ENCODE measurements around the gene TRAF3IP3. TPM values are rescaled to one million over a fixed set of nuclear protein-coding genes. Genes with fewer than 3 reads are reported as not detected.

The TRAF3IP3 gene
- total and polyA plus RNA-seq, 2 donors (not counting 1 experiment from before 2014, with no cell fraction given), result not detected

- Histone ChIP-seq H3K4me3 (replicated peaks in 1 of 4; ENCODE audit: control extremely low read depth in 1 of 4, insufficient read depth in 1 of 4, low read depth in 3 of 4, low read length in 4 of 4) (no peak overlapping the region), H3K27ac (ENCODE audit: insufficient read depth, low read length) (no peak overlapping the region), H3K9ac (ENCODE audit: insufficient read depth, low read length) (no peak overlapping the region), H4K20me1 (ENCODE audit: control insufficient read depth, extremely low read depth, insufficient read depth, low read length) (no peaks in the 10 kb centered on the region), H3K36me3 (ENCODE audit: control insufficient read depth, insufficient read depth, low read length) (no peaks in the 10 kb centered on the region), H3K9me3 (ENCODE audit: control insufficient read depth, insufficient read depth, low read depth, low read length) (no peaks in the 10 kb centered on the region), H3K79me2 (ENCODE audit: control insufficient read depth, insufficient read depth, low read length) (no peaks in the 10 kb centered on the region), H3K27me3 (ENCODE audit: control insufficient read depth, insufficient read depth, low read length) (peaks cover 2% of the 10 kb centered on the region), H2AFZ (ENCODE audit: low read length) (no peak overlapping the region), H3K4me2 (ENCODE audit: extremely low read depth, insufficient read depth, low read length) (no peak overlapping the region), H3K4me1 (ENCODE audit: control insufficient read depth, extremely low read depth, insufficient read depth, low read length) (no peaks in the 10 kb centered on the region)
- no peak for TF ChIP-seq CTCF (conservative IDR thresholded peaks at IDR 0.05 in 1 of 2, IDR thresholded peaks at IDR 0.05 in 1 of 2; ENCODE audit: low read depth in 1 of 2, low read length in 2 of 2)
- no peak for TF ChIP-seq EZH2 (IDR thresholded peaks at IDR 0.05; ENCODE audit: low read length, missing control alignments)
- DNase-seq (ENCODE audit: low read depth in 2 of 2), result no peak
Observed at GRCh38 chr1:209815490-209815889, 59.6 kb downstream of the TRAF3IP3 start.

GRCh38 chr1:209815931-209816341 is 60.1 kb downstream of the TRAF3IP3 start:
- no peak for TF ChIP-seq CTCF (conservative IDR thresholded peaks at IDR 0.05 in 1 of 2, IDR thresholded peaks at IDR 0.05 in 1 of 2; ENCODE audit: low read depth in 1 of 2, low read length in 2 of 2)
- no peak for TF ChIP-seq EZH2 (IDR thresholded peaks at IDR 0.05; ENCODE audit: low read length, missing control alignments)
- Histone ChIP-seq H3K4me3 (replicated peaks in 1 of 4; ENCODE audit: control extremely low read depth in 1 of 4, insufficient read depth in 1 of 4, low read depth in 3 of 4, low read length in 4 of 4) (no peak overlapping the region), H3K9me3 (ENCODE audit: control insufficient read depth, insufficient read depth, low read depth, low read length) (no peaks in the 10 kb centered on the region), H3K79me2 (ENCODE audit: control insufficient read depth, insufficient read depth, low read length) (no peaks in the 10 kb centered on the region), H3K4me1 (ENCODE audit: control insufficient read depth, extremely low read depth, insufficient read depth, low read length) (no peaks in the 10 kb centered on the region), H2AFZ (ENCODE audit: low read length) (no peak overlapping the region), H3K4me2 (ENCODE audit: extremely low read depth, insufficient read depth, low read length) (no peak overlapping the region), H3K27me3 (ENCODE audit: control insufficient read depth, insufficient read depth, low read length) (peaks cover 2% of the 10 kb centered on the region), H4K20me1 (ENCODE audit: control insufficient read depth, extremely low read depth, insufficient read depth, low read length) (no peaks in the 10 kb centered on the region), H3K9ac (ENCODE audit: insufficient read depth, low read length) (no peak overlapping the region), H3K36me3 (ENCODE audit: control insufficient read depth, insufficient read depth, low read length) (no peaks in the 10 kb centered on the region), H3K27ac (ENCODE audit: insufficient read depth, low read length) (no peak overlapping the region)
- DNase-seq (ENCODE audit: low read depth in 2 of 2), result no peak

GRCh38 chr1:209816923-209817322 is 61.1 kb downstream of the TRAF3IP3 start:
- no peaks in the 10 kb centered on the region for H3K79me2 ChIP-seq (ENCODE audit: control insufficient read depth, insufficient read depth, low read length)
- peaks cover 2% of the 10 kb centered on the region for H3K27me3 ChIP-seq (ENCODE audit: control insufficient read depth, insufficient read depth, low read length)
- DNase-seq (ENCODE audit: low read depth in 2 of 2), result no peak
- H3K36me3 ChIP-seq (ENCODE audit: control insufficient read depth, insufficient read depth, low read length), result no peaks in the 10 kb centered on the region
- H3K4me1 ChIP-seq (ENCODE audit: control insufficient read depth, extremely low read depth, insufficient read depth, low read length), result no peaks in the 10 kb centered on the region
- H3K9me3 ChIP-seq (ENCODE audit: control insufficient read depth, insufficient read depth, low read depth, low read length), result no peaks in the 10 kb centered on the region
- H2AFZ ChIP-seq (ENCODE audit: low read length), result no peak overlapping the region
- no peaks in the 10 kb centered on the region for H4K20me1 ChIP-seq (ENCODE audit: control insufficient read depth, extremely low read depth, insufficient read depth, low read length)
- H3K27ac ChIP-seq (ENCODE audit: insufficient read depth, low read length), result no peak overlapping the region
- no peak overlapping the region for H3K4me3 ChIP-seq (replicated peaks in 1 of 4; ENCODE audit: control extremely low read depth in 1 of 4, insufficient read depth in 1 of 4, low read depth in 3 of 4, low read length in 4 of 4)
- no peak for TF ChIP-seq CTCF (conservative IDR thresholded peaks at IDR 0.05 in 1 of 2, IDR thresholded peaks at IDR 0.05 in 1 of 2; ENCODE audit: low read depth in 1 of 2, low read length in 2 of 2)
- TF ChIP-seq EZH2 (IDR thresholded peaks at IDR 0.05; ENCODE audit: low read length, missing control alignments), result no peak
- H3K4me2 ChIP-seq (ENCODE audit: extremely low read depth, insufficient read depth, low read length), result no peak overlapping the region
- no peak overlapping the region for H3K9ac ChIP-seq (ENCODE audit: insufficient read depth, low read length)

Measured in fibroblast of lung (primary cell).